HepG2 (cell line): ENCODE measurements around the gene TET3.

Source experiments
- HOXA3 ChIP-seq: sonication (generic); formaldehyde crosslinking; IDR thresholded peaks from 2 replicates; pipeline ENCODE4 v1.5.0; 2020; ENCODE audit warnings: missing genetic modification reagents
- POLR2A ChIP-seq, 2 experiments: IDR thresholded peaks; 2 replicates each; pipeline ENCODE4 v1.6.1; 2011; ENCODE audit warnings: low read depth in 2 of 2, low read length in 2 of 2, mild to moderate bottlenecking in 1 of 2, moderate library complexity in 1 of 2; ENCODE audit not compliant: insufficient read depth in 1 of 2
- POLR2AphosphoS5 ChIP-seq: IDR thresholded peaks from 2 replicates; pipeline ENCODE4 v1.6.1; 2012; ENCODE audit warnings: low read depth, low read length
- RBAK ChIP-seq: sonication (generic); formaldehyde crosslinking; IDR thresholded peaks from 2 replicates; pipeline ENCODE4 v1.5.1; 2020; ENCODE audit warnings: mild to moderate bottlenecking, missing genetic modification reagents
- ZFP36 ChIP-seq: fragments of 150-350 bp; IDR thresholded peaks from 2 replicates; pipeline ENCODE4 v1.6.1; 2018; ENCODE audit warnings: borderline replicate concordance, low read length, low read depth; ENCODE audit not compliant: partially characterized antibody
- ZIK1 ChIP-seq: sonication (generic); formaldehyde crosslinking; IDR thresholded peaks from 2 replicates; pipeline ENCODE4 v1.5.0; 2020; ENCODE audit warnings: mild to moderate bottlenecking, low read depth, missing genetic modification reagents, borderline replicate concordance
- TF ChIP-seq, protein P1 (sequence below): sonication (generic); formaldehyde crosslinking; IDR thresholded peaks from 2 replicates; pipeline ENCODE4 v1.4.0; 2020; ENCODE audit warnings: missing genetic modification reagents; ENCODE audit errors: not compliant biosample characterization
- TF ChIP-seq, protein P2 (sequence below): IDR thresholded peaks from 2 replicates; pipeline ENCODE4 v1.6.1; 2012; ENCODE audit warnings: low read depth, low read length, improper control_type of control experiment
- TF ChIP-seq, protein P3 (sequence below): IDR thresholded peaks from 2 replicates; pipeline ENCODE4 v1.6.1; 2012; ENCODE audit warnings: low read length, improper control_type of control experiment

DNA sequence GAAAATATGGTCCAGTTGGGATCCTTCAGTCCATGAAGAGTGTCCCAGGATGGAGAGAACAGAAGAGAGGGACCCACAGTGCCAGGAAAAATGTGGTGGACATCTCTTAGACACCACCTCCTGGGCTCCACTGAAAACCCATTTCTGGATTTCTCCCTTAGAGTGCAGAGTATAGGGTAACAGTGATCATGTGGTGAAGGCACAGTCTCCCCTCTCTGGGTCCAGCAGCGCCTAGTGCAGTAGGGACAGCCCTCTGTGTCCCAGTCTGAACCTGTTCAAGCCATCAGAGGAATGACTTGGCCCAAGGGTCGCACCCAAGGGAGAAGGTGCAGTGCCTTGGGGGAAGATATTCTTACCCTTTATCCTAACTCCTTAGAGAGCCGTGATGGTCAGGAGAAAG is 30.1 kb downstream of the TET3 start:
- TF ChIP-seq, protein P1, sequence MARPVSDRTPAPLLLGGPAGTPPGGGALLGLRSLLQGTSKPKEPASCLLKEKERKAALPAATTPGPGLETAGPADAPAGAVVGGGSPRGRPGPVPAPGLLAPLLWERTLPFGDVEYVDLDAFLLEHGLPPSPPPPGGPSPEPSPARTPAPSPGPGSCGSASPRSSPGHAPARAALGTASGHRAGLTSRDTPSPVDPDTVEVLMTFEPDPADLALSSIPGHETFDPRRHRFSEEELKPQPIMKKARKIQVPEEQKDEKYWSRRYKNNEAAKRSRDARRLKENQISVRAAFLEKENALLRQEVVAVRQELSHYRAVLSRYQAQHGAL (CRISPR knock-in tag), result no peak
- TF ChIP-seq POLR2AphosphoS5 (no peak), HOXA3 (CRISPR knock-in tag) (no peak), ZFP36 (no peak), POLR2A (IDR thresholded peaks at IDR 0.05; ENCODE audit: insufficient read depth in 1 of 2, low read depth in 2 of 2, low read length in 2 of 2) (no peak), ZIK1 (CRISPR knock-in tag) (no peak), RBAK (no peak)
- TF ChIP-seq, protein P2, sequence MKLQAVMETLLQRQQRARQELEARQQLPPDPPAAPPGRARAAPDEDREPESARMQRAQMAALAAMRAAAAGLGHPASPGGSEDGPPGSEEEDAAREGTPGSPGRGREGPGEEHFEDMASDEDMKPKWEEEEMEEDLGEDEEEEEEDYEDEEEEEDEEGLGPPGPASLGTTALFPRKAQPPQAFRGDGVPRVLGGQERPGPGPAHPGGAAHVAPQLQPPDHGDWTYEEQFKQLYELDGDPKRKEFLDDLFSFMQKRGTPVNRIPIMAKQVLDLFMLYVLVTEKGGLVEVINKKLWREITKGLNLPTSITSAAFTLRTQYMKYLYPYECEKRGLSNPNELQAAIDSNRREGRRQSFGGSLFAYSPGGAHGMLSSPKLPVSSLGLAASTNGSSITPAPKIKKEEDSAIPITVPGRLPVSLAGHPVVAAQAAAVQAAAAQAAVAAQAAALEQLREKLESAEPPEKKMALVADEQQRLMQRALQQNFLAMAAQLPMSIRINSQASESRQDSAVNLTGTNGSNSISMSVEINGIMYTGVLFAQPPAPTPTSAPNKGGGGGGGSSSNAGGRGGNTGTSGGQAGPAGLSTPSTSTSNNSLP, result no peak
- TF ChIP-seq, protein P3, sequence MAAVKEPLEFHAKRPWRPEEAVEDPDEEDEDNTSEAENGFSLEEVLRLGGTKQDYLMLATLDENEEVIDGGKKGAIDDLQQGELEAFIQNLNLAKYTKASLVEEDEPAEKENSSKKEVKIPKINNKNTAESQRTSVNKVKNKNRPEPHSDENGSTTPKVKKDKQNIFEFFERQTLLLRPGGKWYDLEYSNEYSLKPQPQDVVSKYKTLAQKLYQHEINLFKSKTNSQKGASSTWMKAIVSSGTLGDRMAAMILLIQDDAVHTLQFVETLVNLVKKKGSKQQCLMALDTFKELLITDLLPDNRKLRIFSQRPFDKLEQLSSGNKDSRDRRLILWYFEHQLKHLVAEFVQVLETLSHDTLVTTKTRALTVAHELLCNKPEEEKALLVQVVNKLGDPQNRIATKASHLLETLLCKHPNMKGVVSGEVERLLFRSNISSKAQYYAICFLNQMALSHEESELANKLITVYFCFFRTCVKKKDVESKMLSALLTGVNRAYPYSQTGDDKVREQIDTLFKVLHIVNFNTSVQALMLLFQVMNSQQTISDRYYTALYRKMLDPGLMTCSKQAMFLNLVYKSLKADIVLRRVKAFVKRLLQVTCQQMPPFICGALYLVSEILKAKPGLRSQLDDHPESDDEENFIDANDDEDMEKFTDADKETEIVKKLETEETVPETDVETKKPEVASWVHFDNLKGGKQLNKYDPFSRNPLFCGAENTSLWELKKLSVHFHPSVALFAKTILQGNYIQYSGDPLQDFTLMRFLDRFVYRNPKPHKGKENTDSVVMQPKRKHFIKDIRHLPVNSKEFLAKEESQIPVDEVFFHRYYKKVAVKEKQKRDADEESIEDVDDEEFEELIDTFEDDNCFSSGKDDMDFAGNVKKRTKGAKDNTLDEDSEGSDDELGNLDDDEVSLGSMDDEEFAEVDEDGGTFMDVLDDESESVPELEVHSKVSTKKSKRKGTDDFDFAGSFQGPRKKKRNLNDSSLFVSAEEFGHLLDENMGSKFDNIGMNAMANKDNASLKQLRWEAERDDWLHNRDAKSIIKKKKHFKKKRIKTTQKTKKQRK, result no peak
